Measurements from ENCODE around the gene EFCAB5. TPM values are rescaled to one million over a fixed set of nuclear protein-coding genes. Genes with fewer than 3 reads are reported as not detected.

EFCAB5 gene
- total RNA-seq, 1 donor = 0.36 TPM

DNA sequence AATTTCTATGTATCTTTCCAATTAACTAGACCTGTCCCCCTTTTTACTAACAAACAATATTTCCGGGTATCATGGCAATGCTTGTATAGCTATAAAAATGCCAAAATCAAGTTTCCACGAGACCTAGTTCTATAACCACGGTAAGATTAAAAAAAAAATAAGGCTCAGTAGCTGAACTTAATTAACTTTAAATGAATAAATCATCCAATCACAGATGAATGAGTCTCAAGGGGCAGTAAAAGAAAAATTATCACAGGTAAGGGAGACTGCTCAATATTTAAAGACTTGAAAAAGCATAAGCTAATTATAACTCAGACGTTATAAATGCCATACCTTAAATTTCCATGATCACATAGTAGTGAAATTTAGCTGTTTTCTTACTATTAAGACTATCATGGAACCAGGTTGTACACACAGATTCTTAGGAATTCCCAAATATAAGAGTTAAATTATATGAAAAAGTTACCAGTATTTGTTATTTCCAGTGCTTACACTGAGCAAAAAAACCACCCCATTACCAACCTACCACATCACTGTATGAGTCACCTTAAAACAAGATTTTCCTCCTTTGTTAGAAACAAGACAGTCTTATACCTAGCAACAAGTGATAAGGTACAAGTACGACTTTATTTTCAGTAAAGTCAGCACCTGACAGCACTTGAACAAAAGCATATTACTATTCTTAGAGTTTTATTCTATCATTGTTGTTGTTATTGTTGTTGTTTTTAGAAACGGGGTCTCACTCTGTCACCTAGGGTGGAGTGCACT is 32.0 kb upstream of the EFCAB5 start:
- DNase-seq (ENCODE audit: low read depth) = no peak
- H3K4me3 ChIP-seq (ENCODE audit: low read depth, low read length) = no peak overlapping the region
- TF ChIP-seq, protein P1, sequence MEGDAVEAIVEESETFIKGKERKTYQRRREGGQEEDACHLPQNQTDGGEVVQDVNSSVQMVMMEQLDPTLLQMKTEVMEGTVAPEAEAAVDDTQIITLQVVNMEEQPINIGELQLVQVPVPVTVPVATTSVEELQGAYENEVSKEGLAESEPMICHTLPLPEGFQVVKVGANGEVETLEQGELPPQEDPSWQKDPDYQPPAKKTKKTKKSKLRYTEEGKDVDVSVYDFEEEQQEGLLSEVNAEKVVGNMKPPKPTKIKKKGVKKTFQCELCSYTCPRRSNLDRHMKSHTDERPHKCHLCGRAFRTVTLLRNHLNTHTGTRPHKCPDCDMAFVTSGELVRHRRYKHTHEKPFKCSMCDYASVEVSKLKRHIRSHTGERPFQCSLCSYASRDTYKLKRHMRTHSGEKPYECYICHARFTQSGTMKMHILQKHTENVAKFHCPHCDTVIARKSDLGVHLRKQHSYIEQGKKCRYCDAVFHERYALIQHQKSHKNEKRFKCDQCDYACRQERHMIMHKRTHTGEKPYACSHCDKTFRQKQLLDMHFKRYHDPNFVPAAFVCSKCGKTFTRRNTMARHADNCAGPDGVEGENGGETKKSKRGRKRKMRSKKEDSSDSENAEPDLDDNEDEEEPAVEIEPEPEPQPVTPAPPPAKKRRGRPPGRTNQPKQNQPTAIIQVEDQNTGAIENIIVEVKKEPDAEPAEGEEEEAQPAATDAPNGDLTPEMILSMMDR (IDR thresholded peaks at IDR 0.05; ENCODE audit: insufficient read depth, low read length) = no peak

DNA sequence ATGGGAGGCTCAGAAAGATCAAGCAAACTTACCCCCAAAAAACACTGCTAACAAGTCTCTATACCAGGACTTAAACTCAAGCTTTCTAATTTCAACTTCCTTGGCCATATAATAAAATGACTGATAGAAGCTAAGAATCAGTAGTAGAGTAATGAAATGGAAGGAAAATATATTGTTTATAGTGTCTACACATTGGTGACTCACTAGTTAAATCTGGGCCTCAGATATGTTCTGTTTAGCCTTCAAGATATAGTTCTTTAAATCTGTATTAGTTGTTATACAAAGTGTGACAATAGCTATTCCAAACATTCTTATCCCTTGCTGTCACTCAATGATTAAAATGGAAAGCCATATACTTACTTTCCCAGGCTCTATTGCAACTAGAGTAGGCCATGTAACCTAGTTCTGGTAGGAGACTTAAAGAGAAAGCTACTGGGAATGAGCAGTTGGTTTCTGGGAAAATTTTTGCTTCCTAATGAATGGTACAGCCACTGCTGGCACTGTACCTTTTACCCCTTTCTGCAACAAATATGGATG is 29.7 kb upstream of the EFCAB5 start:
- TF ChIP-seq, protein P1 (IDR thresholded peaks at IDR 0.05; ENCODE audit: insufficient read depth, low read length) = no peak
- no peak overlapping the region for H3K4me3 ChIP-seq (ENCODE audit: low read depth, low read length)
- DNase-seq (ENCODE audit: low read depth) = peak; percentile 17

DNA sequence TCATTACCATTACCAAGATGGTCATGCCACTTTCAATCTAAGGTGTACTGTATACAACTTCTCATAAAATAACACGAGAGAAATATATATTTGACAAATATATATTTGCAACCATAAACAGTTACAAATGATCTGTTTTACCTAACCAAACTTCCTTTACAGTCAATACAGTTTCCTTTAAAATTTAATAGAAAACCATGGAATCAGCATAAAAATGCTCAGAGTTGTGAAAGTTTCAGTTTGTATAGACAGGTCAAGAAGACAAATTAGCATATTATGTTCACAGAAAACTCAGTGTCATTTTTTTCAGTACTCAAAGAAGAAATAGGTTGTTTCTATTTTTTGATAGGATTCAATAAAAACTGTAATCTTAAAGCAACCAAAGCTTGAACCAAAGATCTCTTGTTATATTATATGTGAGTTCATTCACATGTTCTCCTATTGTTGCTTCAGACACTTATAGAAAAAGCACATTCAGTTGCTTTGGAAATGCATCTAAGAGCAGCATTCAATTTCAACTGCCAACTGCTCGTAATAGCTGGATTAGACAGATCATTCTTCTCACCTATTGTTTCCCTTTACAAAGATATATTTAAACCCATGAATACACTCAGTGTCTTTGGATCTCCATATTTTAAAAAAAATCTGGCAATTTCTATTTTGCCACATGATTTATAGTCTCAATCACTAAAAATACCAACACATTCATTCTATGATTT is 26.5 kb upstream of the EFCAB5 start:
- TF ChIP-seq, protein P1 (IDR thresholded peaks at IDR 0.05; ENCODE audit: insufficient read depth, low read length) = no peak
- DNase-seq (ENCODE audit: low read depth) = no peak
- no peak overlapping the region for H3K4me3 ChIP-seq (ENCODE audit: low read depth, low read length)

DNA sequence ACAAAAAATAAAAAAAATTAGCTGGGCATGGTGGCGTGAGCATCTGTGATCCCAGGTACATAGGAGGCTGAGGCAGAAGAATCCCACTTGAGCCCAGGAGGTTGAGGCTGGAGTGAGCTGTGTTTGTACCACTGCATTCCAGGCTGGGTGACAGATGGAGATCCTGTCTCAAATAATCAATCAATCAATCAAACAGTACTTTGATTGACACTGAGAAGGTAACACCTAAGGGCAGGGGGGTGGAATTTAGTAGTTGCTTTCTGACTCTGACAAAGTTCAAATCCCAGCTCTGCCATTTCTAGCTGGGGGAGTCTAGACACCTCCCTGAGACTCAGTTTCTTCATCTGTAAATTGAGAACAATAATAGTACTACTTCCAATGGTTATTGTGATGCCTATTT is 23.4 kb upstream of the EFCAB5 start:
- no peak overlapping the region for H3K4me3 ChIP-seq (ENCODE audit: low read depth, low read length)
- TF ChIP-seq, protein P1 (IDR thresholded peaks at IDR 0.05; ENCODE audit: insufficient read depth, low read length) = no peak

DNA sequence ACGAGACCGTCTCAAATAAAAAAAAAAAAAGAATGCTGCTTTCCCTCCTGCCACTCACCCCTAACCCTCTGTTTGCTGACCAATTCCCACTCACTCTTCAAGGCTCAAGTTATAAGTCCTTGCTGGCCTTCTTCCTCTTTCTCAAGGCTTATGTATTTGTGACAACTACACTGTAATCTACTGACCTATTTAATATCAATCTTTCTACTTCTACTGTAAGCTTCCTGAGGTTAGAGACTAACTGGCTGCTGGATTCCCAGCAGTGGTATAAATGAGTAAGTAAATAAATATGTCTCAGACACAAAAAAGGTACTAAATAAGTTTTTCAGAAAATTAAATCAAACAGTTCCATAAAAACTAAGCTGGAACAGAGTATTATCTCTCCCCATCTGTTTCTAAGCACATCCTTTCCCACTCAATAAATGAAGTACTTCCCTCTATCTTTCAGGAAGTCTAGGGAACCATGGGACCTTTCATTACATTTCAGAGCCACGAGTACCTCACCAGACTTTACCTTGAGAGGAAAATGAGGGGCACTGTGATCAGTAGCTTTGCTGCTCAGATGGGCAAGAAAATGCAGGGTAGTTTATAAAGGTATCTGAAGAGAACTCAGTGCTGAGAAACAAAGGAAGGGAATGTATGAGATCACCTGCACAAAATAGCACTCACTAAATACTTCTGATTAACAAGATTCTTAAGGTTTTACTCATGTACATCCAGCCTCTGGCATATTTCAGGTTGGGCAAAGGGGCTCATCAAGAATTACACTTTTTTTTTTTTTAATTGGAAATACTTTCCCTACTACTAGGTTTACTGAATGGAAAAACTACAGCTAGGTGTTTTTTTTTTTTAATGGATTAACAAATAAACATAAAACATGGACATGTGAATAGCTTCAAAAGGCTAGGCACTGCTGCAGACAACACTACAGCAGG is 22.2 kb upstream of the EFCAB5 start:
- DNase-seq (ENCODE audit: low read depth) = peak; percentile 51
- no peak overlapping the region for H3K4me3 ChIP-seq (ENCODE audit: low read depth, low read length)
- TF ChIP-seq, protein P1 (IDR thresholded peaks at IDR 0.05; ENCODE audit: insufficient read depth, low read length) = no peak

More for the DNA sequence above, 23.4 kb upstream of the EFCAB5 start:
- DNase-seq (ENCODE audit: low read depth) = no peak

DNA sequence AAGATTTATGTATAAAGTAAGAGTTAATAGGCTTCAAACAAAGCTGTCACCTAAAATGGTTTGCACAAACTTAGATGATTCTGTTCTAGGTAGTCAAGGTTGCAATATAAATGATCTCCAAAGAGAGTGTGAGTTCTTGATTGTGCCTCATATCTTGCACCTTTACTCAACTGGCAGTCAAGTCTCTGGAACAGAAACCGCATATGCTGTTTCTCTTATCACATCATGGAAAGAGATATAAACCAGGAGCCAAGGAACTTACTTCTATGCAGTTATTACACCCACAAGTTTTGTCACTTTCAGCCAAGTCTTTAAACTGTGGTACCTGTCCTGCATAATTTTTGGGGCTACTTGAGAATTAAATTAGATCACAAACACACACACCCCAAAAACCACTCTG is 16.6 kb upstream of the EFCAB5 start:
- no peak for DNase-seq (ENCODE audit: low read depth)
- TF ChIP-seq, protein P1 (IDR thresholded peaks at IDR 0.05; ENCODE audit: insufficient read depth, low read length) = no peak
- no peak overlapping the region for H3K4me3 ChIP-seq (ENCODE audit: low read depth, low read length)

Data from fibroblast of the aortic adventitia (primary cell).